Activated CD4-positive, alpha-beta T cell treated with anti-CD3 and anti-CD28 coated beads for 1 hour (primary cell): ENCODE measurements around the gene CHKA.

Experiments used
- DNase-seq: peaks from one replicate; pipeline ENCODE4 v3.0.0-alpha.2; 2020

CHKA gene

DNA sequence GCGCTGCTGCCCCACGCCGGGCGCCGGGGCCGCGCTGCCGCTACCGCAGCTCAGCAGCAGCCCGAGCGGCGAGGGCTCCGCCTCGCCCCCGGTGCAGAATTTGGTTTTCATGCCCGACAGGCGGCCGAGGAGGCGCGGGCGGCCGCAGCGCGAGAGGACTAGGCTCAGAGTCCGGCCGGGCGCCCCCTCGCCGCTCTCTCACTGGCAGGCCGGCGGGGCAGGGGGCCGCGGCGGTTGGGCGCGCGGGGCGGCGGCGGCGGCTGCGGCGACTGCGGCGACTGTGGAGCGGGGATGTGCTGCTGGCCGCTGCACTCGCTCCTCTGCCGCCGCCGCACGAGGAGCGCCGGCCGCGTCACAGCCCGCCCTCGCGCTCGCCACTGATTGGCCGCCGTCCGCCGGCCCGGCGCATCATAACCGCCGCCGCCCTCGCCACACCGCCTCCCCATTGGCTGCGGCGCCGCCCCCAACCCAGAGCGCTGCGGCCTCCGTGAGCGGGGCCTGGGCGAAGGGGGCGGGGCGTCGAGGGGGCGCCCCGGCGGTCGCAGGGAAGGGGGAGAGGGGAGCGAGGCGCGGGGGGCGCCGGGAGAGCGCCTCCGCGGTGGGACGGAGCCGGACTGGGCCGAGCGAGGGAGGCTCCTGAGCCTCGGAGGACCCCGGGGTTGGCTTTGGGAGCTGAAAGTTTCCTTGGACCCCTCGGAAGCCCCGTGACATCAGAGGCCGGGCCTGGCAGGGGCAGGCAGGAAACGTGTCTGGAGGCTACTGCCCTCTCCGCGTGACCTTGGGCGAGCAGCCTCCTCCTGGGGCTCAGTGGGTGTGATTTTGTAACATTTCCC lies at the start of gene CHKA:
TSS of gene CHKA (minus strand) at position 322 of the 833 bp plus-strand sequence. CDS start at position 111, 211 bp downstream.
- peak; percentile 77 for DNase-seq

GRCh38 chr11:68169442-68169841 lies 48.3 kb upstream of the CHKA start:
- DNase-seq: no peak

DNA sequence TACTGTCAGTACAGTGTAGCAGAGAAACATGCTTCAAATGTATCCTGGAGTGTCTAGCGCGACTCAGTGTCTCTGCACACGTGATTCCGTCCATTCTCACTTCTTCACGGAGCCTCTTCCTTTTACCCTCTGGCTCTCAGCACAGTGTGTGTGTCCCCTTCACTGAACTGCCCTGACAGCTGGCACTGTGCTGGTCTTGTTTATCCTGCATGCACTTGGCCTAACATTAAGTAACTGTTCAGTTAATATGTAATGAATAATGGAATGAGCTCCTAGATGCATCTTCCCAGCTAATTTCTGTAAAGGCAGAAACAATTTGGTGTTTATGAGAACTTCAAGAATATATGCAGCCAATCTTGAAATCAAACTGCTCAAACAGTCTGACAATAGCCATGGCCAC lies 47.5 kb upstream of the CHKA start:
- no peak for DNase-seq

- DNase-seq: no peak
Observed at GRCh38 chr11:68167474-68167873, 46.3 kb upstream of the CHKA start.

GRCh38 chr11:68166969-68167368 lies 45.8 kb upstream of the CHKA start:
- no peak for DNase-seq

DNA sequence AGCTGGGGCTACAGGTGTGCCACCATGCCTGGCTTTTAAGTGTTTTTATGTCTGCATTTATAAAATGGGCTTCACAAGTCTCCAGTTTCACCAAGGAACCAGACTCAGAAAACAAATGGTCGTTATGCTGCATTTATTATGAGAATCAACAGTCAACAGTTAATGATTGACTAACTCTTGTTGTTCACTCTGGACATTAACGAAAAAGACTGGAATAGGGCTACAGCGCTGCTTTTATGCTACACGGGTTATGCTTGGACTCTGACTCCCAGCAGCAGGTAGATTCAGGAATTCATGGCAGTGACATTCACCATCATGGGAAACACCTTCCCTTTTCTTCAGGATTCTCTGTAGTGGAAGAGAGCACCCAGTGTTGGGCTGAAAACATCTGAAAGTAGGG lies 44.4 kb upstream of the CHKA start:
- DNase-seq: no peak

DNA sequence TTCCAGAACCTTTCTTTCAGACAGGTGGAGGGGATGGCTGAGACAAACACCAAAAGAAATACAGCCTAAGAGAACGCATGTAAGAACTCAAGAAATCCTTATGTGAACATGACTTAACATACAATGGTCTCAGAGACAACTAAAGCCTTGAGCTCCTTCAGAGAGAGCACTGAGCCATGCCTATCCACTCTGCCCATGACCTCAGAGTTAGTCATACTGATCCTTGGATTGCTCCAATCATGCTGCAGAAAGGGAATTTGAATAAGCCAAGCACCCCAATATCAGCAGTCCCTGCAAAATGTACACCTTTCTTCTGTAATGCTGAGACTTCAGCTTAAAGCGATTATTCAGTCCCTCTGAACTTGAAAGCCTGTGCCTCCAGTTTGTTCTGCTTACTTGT lies 43.2 kb upstream of the CHKA start:
- no peak for DNase-seq

DNA sequence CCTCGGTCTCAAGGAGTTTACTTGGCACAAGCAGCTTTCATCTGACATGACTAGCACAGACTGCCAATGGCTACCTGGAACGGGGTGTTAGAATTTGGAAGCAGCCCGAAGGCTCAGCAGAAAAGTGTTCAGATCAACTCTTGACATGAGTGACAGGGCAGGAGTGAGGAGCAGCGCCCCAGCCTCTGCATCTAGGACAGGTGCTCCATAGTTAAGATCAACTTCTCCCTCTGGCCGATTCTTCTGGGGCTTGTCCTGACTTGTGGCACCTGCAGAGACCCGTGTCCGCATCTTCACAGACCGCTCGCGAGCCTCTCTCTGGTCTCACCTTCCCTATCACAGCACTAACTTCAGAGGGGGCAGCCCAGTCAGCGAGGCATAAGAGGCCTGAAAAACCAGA lies 42.5 kb upstream of the CHKA start:
- DNase-seq: no peak

GRCh38 chr11:68160100-68160695 lies 39.0 kb upstream of the CHKA start:
- DNase-seq: no peak

GRCh38 chr11:68159665-68160064 lies 38.5 kb upstream of the CHKA start:
- DNase-seq: no peak

GRCh38 chr11:68159161-68159560 lies 38.0 kb upstream of the CHKA start:
- DNase-seq: no peak

DNA sequence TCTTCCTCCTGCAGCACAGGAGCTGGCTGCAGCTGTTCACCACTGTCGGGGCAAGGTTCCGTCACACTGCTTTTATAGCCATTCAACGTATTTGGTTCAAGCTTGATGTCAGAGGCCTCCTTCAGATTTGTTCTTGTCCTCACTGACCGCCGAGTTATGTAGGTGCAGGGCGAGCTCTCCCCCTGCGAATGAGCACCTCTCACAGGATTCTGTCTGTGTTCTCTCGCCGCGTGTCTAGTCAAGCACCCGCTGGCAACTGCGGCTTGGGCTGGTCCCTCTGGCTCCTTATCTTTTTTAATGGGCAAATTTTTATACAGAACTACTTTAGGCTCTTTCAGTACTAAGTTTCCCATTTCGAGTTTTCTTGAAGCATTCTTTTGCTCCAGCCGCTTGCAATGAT lies 37.4 kb upstream of the CHKA start:
- no peak for DNase-seq

- DNase-seq: no peak
Observed at GRCh38 chr11:68153742-68154141, 32.6 kb upstream of the CHKA start.

DNA sequence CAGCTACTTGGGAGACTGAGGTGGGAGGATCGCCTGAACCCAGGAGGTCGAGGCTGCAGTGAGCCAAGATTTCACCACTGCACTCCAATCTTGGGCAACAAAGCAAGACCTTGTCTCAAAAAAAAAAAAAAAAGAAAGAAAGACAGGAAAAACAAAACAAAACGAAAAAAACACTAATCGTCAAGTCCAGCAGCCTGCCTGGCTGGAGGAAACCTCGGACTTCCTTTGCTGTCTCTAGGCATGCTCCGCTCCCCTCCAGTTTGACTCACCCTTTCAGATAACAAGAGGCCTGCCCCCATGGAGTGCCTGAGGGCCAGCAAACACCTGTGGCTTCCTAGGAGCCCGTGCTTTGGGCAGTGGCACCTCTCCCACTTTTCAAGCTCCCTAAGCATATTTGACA lies 28.8 kb upstream of the CHKA start:
- no peak for DNase-seq

DNA sequence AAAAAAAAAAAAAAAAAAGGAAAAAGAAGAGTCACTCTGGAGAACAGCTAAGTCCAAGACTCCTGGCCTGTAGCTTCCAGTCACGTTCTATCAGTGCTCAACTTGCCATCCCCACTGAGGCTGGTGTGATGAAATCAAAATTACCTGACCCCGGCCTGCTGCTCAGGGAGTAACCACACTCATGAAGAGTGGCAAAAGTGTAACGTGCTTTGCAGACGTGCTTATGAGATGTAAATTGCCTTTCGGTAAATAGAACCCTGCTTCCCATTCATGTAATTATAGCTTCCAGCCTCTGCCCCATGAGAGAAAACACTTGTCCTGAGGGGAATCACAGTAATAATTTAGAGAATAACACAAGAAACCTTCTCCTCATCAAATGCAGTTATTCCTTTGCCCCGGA lies 28.2 kb upstream of the CHKA start:
- DNase-seq: no peak

DNA sequence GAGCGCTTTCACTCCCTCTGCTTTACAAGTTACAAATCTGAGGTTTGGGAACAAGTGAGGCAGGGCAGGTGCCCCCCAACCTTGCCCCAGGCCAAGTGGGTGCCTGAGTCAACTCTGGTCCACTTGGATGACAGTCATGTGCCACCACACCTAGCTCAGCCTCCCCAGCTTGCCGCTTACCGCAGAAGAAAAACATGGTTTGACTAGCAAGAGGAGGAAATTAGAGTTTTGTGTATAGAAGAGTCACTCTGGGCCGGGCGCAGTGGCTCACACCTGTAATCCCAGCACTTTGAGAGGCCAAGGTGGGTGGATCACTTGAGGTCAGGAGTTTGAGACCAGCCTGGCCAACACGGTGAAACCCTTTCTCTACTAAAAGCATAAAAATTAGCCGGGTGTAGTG lies 27.7 kb upstream of the CHKA start:
- DNase-seq: no peak

DNA sequence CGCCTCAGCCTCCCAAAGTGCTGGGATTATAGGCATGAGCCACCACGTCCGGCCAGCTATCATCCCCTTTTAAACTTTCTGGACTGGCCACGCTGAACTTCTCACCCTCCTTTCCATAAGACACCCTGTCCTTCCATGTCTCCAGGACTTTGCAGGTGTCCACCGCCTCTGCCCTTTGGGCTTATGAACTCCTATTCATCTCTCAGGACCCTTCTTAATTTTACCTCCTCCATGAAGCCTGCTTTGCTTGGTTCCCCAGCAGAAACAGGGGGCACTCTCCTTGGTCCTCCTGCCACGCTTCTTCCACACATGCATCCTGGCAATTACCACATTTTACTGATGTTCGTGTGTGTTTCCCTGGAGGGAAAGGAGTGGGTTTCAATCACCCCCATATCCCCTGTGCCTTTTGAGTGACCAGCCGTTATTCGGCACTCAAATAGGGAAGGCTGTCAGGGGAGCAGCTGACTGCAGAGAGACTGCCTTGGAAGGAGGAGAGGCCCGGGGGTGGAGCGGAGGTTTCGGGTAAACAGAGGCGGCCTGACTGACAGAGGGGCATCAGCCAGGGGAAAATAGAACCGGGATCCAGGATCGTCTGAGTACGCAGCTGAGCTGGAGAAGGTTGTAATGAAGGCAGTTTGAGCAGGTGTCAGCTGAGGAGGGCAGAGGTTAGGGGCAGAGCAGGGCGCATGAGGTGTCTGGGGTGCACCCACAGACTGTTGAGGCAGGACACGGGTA lies 27.1 kb upstream of the CHKA start:
- DNase-seq: no peak

DNA sequence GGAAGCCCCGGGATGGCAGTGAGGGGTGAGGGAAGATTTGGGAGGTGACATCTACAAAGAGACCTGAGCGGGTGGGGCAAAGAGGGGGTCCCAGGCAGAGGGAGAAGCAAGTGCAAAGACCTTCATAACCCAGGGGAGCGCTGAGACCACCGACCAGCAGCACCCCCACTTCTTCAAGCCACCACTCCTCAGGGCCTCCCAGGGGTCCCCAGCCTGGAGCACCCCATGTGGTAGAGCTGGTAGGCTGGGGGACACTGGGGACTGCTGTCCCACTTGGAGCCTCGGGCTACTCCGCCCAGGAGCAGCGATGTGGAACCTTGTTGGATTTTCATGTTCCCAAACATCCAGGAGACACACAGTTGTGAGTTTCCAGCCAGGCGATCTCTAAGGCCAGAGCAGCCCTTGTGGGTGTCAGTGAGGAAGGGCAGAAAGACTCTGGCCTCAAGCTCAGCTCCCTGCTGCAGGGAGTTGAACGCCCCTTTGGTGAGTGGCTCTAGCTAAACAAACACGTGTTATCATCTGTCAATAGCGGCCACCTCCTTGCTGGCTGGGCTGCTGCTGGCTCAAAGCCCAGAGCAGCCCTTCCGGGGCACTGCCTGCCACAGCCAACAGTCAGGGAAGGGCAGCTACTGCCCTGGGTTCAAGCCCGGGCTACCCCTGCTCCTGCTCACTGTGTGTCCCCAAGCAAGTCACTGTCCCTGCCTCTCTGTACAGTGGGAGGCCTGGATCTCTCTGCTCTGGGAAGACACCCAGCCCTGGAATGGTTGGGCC lies 25.7 kb upstream of the CHKA start:
- DNase-seq: no peak

- no peak for DNase-seq
Observed at GRCh38 chr11:68146010-68146540, 24.9 kb upstream of the CHKA start.

GRCh38 chr11:68145120-68145866 lies 24.1 kb upstream of the CHKA start:
- no peak for DNase-seq

- no peak for DNase-seq
Observed at GRCh38 chr11:68143310-68143689, 22.1 kb upstream of the CHKA start.
